A375 (cell line): ENCODE measurements around the gene SOX9. TPM values are rescaled to one million over a fixed set of nuclear protein-coding genes. Genes with fewer than 3 reads are reported as not detected.

ENCODE experiments used
- total RNA-seq: library from RNA; depleted of rRNA; stranded (reverse); fragments of >200 nt; shearing (Covaris generic); gene quantifications from 2 replicates; pipeline ENCODE4 v1.2.3, GENCODE V29; 2014; rRNA removed

The SOX9 gene
- 1.5 and 1.6 TPM in 2 replicates for total RNA-seq

DNA sequence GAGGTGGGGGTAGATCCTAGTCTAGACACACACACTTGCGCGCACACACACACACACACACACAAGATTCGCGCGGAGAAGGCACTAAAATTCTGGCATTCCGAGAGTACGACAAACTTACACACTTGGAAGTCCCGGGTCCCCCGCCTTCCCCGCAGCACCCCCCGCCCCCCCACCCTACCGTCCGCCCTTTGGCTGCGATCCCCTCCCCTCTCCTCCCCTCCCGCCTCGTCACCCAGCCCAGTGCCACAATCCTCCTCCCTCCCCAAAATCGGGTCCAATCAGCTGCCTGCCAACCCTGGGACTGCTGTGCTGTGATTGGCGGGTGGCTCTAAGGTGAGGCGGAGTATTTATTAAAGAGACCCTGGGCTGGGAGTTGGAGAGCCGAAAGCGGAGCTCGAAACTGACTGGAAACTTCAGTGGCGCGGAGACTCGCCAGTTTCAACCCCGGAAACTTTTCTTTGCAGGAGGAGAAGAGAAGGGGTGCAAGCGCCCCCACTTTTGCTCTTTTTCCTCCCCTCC lies at the start of gene SOX9:
SOX9 (plus strand) TSS at position 379 of the 522 bp plus-strand sequence. CDS start 372 bp downstream, outside the sequence.

